Testis (tissue), 3 donors: ENCODE data around the gene SPAG17. TPM values are rescaled to one million over a fixed set of nuclear protein-coding genes. Genes with fewer than 3 reads are reported as not detected.

Experiments
- DNase-seq: peaks from one replicate; pipeline ENCODE4 v3.0.0-alpha.2; 2019
- H3K27ac ChIP-seq, 2 donors: fragments of 200-600 bp; sonication (generic); one replicate each; pipeline ENCODE4 v1.5.1; 2019
- H3K27me3 ChIP-seq: fragments of 200-600 bp; sonication (generic); one replicate; pipeline ENCODE4 v1.5.1; 2019
- H3K36me3 ChIP-seq: fragments of 200-600 bp; sonication (generic); one replicate; pipeline ENCODE4 v1.5.1; 2017; ENCODE audit warnings: low read depth; ENCODE audit errors: missing control alignments
- H3K4me1 ChIP-seq: fragments of 200-600 bp; sonication (generic); one replicate; pipeline ENCODE4 v1.5.1; 2019
- H3K4me3 ChIP-seq, 2 donors: fragments of 200-600 bp; sonication (generic); one replicate each; pipeline ENCODE4 v1.5.1; 2017 to 2019
- H3K9me3 ChIP-seq: fragments of 200-600 bp; sonication (generic); one replicate; pipeline ENCODE4 v1.5.1; 2017
- CTCF ChIP-seq, 3 experiments: fragments of 450-650 bp in 2 of 3; fragments of 200-600 bp in 1 of 3; sonication (generic) in 1 of 3; IDR thresholded peaks; one replicate each; pipeline ENCODE4 v1.5.1; 2016 to 2019; ENCODE audit warnings: antibody characterized with exemption in 3 of 3, mild to moderate bottlenecking in 2 of 3, moderate library complexity in 1 of 3
- POLR2A ChIP-seq: fragments of 450-650 bp; IDR thresholded peaks from one replicate; pipeline ENCODE4 v1.6.1; 2017; ENCODE audit warnings: antibody characterized with exemption, mild to moderate bottlenecking, moderate library complexity
- WGBS, 2 donors: methylation state at CpG; one replicate each; pipeline ENCODE4 v1.1.5; 2018; 5-methylcytosine and 5-hydroxymethylcytosine counted together
- intact Hi-C: fragments of 100-400 bp; cut with DNase I; formaldehyde crosslinking; loops from one replicate; pipeline ENCODE4 v1.15.1; 2023; ENCODE audit warnings: low total_unique reads
- polyA plus RNA-seq: library from polyadenylated mRNA; stranded (reverse); fragments of 350-450 nt; fragmentation: Illumina TruSeq; extraction: RNeasy Lipid Tissue Mini Kit (QIAGEN cat#74804); gene quantifications from one replicate; pipeline ENCODE4 v1.2.3, GENCODE V29; 2014; ENCODE audit warnings: low read depth, low replicate concordance; ENCODE audit not compliant: insufficient read depth
- total RNA-seq, 2 donors: library from RNA; depleted of rRNA; stranded (reverse); fragments of >200 nt; gene quantifications; one replicate each; pipeline ENCODE4 v1.2.3, GENCODE V29; 2016

Gene SPAG17
- total and polyA plus RNA-seq, 3 donors from 2014 or later: 34.6 to 95.7 (median 38.7) TPM

DNA sequence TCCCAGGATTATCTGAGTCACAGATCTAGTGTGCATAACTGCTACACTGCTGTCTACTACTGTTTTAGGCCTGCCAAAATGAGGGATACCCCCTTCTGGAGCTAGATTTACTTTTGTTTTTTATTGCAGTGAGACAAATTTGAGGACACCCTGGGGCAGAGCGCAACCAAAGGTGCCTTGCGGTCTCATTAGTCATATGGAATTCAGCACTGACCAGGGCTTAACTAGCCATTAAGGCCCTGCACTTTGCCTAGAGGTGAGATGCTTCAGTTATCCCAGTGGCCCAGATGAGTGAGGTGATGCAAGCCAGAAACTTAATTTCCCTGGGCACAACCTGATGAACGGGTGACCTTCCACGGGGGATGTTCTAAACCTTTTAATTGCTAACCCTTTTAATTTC is 998 bp upstream of the SPAG17 start:
- 77 to 80% methylated on average over 4 of the region's 4 CpGs for WGBS, 2 donors
- DNase-seq: no peak
- intact Hi-C loops: no loop called here
- no peaks in the 10 kb centered on the region for H3K27me3 ChIP-seq
- H3K9me3 ChIP-seq: no peaks in the 10 kb centered on the region
- no peaks in the 10 kb centered on the region for H3K36me3 ChIP-seq
- TF ChIP-seq CTCF (IDR thresholded peaks at IDR 0.05) (no peak), POLR2A (no peak)
- peak overlapping the region; percentile 34 to 38 for H3K27ac ChIP-seq
- H3K4me1 ChIP-seq: no peaks in the 10 kb centered on the region
- H3K4me3 ChIP-seq: no peak overlapping the region

DNA sequence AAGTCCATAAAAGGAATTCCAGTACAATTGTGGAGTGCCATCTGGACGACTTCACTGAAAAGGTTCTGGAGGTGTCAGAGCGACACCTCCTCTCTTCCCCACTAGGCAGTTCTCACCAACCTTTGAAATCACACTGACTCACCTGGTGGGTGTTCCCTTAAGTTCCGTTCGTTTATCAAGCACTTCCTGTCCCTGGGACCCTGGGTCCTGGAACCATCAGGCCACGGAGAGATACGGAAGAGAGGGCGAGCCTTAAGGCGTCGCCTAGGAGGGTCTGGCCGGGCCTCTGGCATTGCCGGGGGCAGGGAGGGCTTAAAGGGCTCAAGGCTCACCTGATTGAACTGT is 317 bp downstream of the SPAG17 start:
- 23 to 28% methylated on average over 10 to 11 of the region's 11 CpGs for WGBS, 2 donors
- DNase-seq: peak; percentile 16
- Histone ChIP-seq H3K4me3 (peak overlapping the region; percentile 46 to 60), H3K4me1 (no peaks in the 10 kb centered on the region), H3K9me3 (no peaks in the 10 kb centered on the region), H3K36me3 (no peaks in the 10 kb centered on the region), H3K27ac (peak overlapping the region in 1 of 2 donors; percentile 38), H3K27me3 (no peaks in the 10 kb centered on the region)
- intact Hi-C loops: no loop called here
- TF ChIP-seq CTCF (IDR thresholded peaks at IDR 0.05) (no peak), POLR2A (no peak)

DNA sequence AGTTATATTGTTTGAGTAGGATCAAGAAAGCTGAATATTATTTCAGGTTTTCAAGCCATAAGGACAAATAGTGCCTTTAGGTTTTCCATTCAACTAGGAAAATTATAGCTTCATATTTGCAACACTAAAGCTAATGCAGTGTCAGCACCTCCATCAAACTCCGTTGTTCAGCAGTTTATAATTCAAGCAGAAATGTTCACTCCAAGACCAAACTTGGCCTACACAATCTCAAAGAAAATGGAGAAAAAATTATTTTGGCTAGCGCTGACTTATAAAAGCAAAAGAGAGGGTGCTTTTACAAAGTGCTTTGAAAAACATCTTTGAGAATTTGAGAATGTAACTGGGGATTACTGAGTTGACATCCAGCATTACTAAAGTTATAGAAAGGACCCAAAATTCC is 1.4 kb downstream of the SPAG17 start:
- Histone ChIP-seq H3K9me3 (no peaks in the 10 kb centered on the region), H3K27me3 (no peaks in the 10 kb centered on the region), H3K27ac (no peak overlapping the region), H3K4me3 (no peak overlapping the region), H3K36me3 (no peaks in the 10 kb centered on the region), H3K4me1 (no peaks in the 10 kb centered on the region)
- intact Hi-C loops: no loop called here
- DNase-seq: no peak
- TF ChIP-seq POLR2A: no peak
- no peak for TF ChIP-seq CTCF (IDR thresholded peaks at IDR 0.05)
- WGBS, 2 donors: 67 to 75% methylated on average over 2 of the region's 2 CpGs

DNA sequence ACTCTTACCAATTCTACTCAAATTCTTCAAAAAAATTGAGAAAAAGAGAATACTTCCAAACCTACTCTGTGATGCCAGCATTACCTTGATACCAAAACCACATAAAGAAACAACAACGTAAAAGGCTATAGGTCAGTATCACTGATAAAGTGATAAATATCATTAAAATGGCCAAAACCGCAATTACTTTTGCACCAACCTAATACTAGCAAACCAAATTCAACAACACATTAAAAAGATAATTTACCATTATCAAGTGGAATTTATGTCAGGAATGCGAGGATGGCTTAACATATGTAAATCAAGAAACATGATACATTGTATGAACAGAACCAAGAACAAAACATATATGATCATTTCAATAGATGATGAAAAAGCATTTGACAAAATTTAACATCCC is 7.0 kb downstream of the SPAG17 start:
- intact Hi-C loops: no loop called here
- Histone ChIP-seq H3K27me3 (no peaks in the 10 kb centered on the region), H3K27ac (no peak overlapping the region), H3K36me3 (no peaks in the 10 kb centered on the region), H3K4me3 (no peak overlapping the region), H3K4me1 (no peaks in the 10 kb centered on the region), H3K9me3 (no peaks in the 10 kb centered on the region)
- 88 to 97% methylated on average over 3 of the region's 3 CpGs for WGBS, 2 donors
- no peak for TF ChIP-seq CTCF (IDR thresholded peaks at IDR 0.05)
- TF ChIP-seq POLR2A: no peak
- no peak for DNase-seq

GRCh38 chr1:118169016-118169415 is 16.0 kb downstream of the SPAG17 start:
- TF ChIP-seq CTCF (IDR thresholded peaks at IDR 0.05) (no peak), POLR2A (no peak)
- H3K27me3 ChIP-seq: no peaks in the 10 kb centered on the region
- no peak for DNase-seq
- 72 to 76% methylated on average over 1 of the region's 1 CpG for WGBS, 2 donors
- no peaks in the 10 kb centered on the region for H3K4me1 ChIP-seq
- intact Hi-C loops: no loop called here
- no peak overlapping the region for H3K4me3 ChIP-seq
- H3K36me3 ChIP-seq: no peaks in the 10 kb centered on the region
- H3K27ac ChIP-seq: no peak overlapping the region
- H3K9me3 ChIP-seq: no peaks in the 10 kb centered on the region
